Astrocyte (in vitro differentiated cells and primary cell): ENCODE results near the gene SRM. TPM values are rescaled to one million over a fixed set of nuclear protein-coding genes. Genes with fewer than 3 reads are reported as not detected.

Experiments used
- DNase-seq: peaks from one replicate; pipeline ENCODE4 v3.0.0-alpha.2; 2010; ENCODE audit warnings: low read depth
- FAIRE-seq: peaks from 2 replicates; lab custom pipeline; 2011; peaks lifted over from hg19 to GRCh38; lab: Jason Lieb, UNC
- H2AFZ ChIP-seq: 2 replicates; pipeline ENCODE4 v1.6.0; 2012; ENCODE audit warnings: low read depth, low read length, inconsistent platforms
- H3K27ac ChIP-seq: 2 replicates; pipeline ENCODE4 v1.5.1; 2011; ENCODE audit warnings: low read depth, low read length, inconsistent platforms
- H3K27me3 ChIP-seq: 2 replicates; pipeline ENCODE4 v1.6.0; 2011; ENCODE audit warnings: low read length, inconsistent platforms; ENCODE audit not compliant: insufficient read depth
- H3K36me3 ChIP-seq: 2 replicates; pipeline ENCODE4 v1.5.1; 2011; ENCODE audit warnings: low read length, inconsistent platforms; ENCODE audit not compliant: insufficient read depth
- H3K4me1 ChIP-seq: 2 replicates; pipeline ENCODE4 v1.5.1; 2011; ENCODE audit warnings: low read length, inconsistent platforms; ENCODE audit not compliant: insufficient read depth
- H3K4me2 ChIP-seq: 2 replicates; pipeline ENCODE4 v1.6.0; 2012; ENCODE audit warnings: low read length, inconsistent platforms
- H3K4me3 ChIP-seq: 2 replicates; pipeline ENCODE4 v1.5.1; 2011; ENCODE audit warnings: low read depth, mild to moderate bottlenecking, low read length, inconsistent platforms; ENCODE audit not compliant: insufficient read depth
- H3K79me2 ChIP-seq: 2 replicates; pipeline ENCODE4 v1.6.0; 2012; ENCODE audit warnings: mild to moderate bottlenecking, low read length, inconsistent platforms; ENCODE audit not compliant: insufficient read depth
- H3K9ac ChIP-seq: 2 replicates; pipeline ENCODE4 v1.6.0; 2012; ENCODE audit warnings: mild to moderate bottlenecking, low read length, inconsistent platforms
- H3K9me3 ChIP-seq: 2 replicates; pipeline ENCODE4 v1.5.1; 2012; ENCODE audit warnings: low read depth, mild to moderate bottlenecking, low read length, inconsistent platforms; ENCODE audit not compliant: insufficient read depth
- H4K20me1 ChIP-seq: 2 replicates; pipeline ENCODE4 v1.6.0; 2012; ENCODE audit warnings: low read length, inconsistent platforms; ENCODE audit not compliant: insufficient read depth
- H3K27ac Mint-ChIP-seq: one replicate; pipeline ENCODE4 v1.8.0; 2021; ENCODE audit warnings: mild to moderate bottlenecking, mixed read lengths; ENCODE audit not compliant: unreplicated experiment
- H3K27me3 Mint-ChIP-seq: one replicate; pipeline ENCODE4 v1.8.0; 2021; ENCODE audit warnings: low read depth, mixed read lengths; ENCODE audit not compliant: unreplicated experiment
- H3K36me3 Mint-ChIP-seq: one replicate; pipeline ENCODE4 v1.8.0; 2021; ENCODE audit warnings: low read depth, mixed read lengths; ENCODE audit not compliant: unreplicated experiment
- H3K4me1 Mint-ChIP-seq: one replicate; pipeline ENCODE4 v1.8.0; 2021; ENCODE audit warnings: low read depth, mixed read lengths; ENCODE audit not compliant: unreplicated experiment
- H3K4me3 Mint-ChIP-seq: one replicate; pipeline ENCODE4 v1.8.0; 2021; ENCODE audit warnings: mild to moderate bottlenecking, moderate library complexity, mixed read lengths; ENCODE audit not compliant: unreplicated experiment
- H3K9me3 Mint-ChIP-seq: one replicate; pipeline ENCODE4 v1.8.0; 2021; ENCODE audit warnings: mild to moderate bottlenecking, mixed read lengths; ENCODE audit not compliant: unreplicated experiment
- CTCF ChIP-seq: IDR thresholded peaks from 2 replicates; pipeline ENCODE4 v1.5.1; 2011; ENCODE audit warnings: low read depth, mild to moderate bottlenecking, inconsistent platforms, low read length, moderate library complexity; ENCODE audit not compliant: insufficient read depth
- EZH2 ChIP-seq: IDR thresholded peaks from 2 replicates; pipeline ENCODE4 v1.6.1; 2012; ENCODE audit warnings: mild to moderate bottlenecking, low read length, inconsistent platforms; ENCODE audit not compliant: insufficient read depth
- total RNA-seq: library from RNA; stranded (reverse); gene quantifications from 2 replicates; pipeline ENCODE4 v1.2.1, GENCODE V29; 2021

The SRM gene
- total RNA-seq, 1 donor from 2014 or later = 225 TPM

DNA sequence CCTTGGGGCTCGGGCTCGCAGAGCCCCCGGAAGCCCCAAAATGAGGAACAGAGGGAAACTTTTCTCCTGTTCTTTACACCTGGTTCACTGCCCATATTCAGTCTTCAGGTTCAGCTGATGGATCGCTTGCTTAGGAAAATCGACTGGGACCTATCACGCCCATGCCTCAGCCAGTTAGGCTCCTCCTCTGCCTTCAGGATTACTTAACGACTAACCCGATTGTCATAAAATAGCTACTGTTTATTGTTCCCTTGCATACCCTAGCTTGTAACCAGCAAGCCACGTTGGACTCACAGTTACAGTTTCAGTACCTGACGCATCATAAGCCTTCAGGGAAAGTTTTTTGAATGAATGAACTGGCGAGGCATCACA, 46.7 kb downstream of the SRM start:
- peaks cover 15% of the 10 kb centered on the region for H3K4me1 ChIP-seq
- peak overlapping the region; percentile 93 for H3K4me3 Mint-ChIP-seq
- peak overlapping the region; percentile 100 for H3K9ac ChIP-seq
- H3K36me3 ChIP-seq = peaks cover 25% of the 10 kb centered on the region
- peaks cover 52% of the 10 kb centered on the region for H3K79me2 ChIP-seq
- H3K9me3 Mint-ChIP-seq = no peaks in the 10 kb centered on the region
- peak overlapping the region; percentile 99 for H3K4me2 ChIP-seq
- peak overlapping the region; percentile 90 for H3K4me3 ChIP-seq
- H2AFZ ChIP-seq = peak overlapping the region; percentile 93
- peak overlapping the region; percentile 100 for H3K27ac ChIP-seq
- DNase-seq (peak; percentile 32), FAIRE-seq (no peak)
- TF ChIP-seq CTCF (no peak), EZH2 (no peak)
- peak overlapping the region; percentile 78 for H3K27ac Mint-ChIP-seq
- H3K4me1 Mint-ChIP-seq = peaks cover 11% of the 10 kb centered on the region
- H3K27me3 ChIP-seq = no peaks in the 10 kb centered on the region
- no peaks in the 10 kb centered on the region for H3K9me3 ChIP-seq
- H4K20me1 ChIP-seq = peaks cover 52% of the 10 kb centered on the region
- no peaks in the 10 kb centered on the region for H3K27me3 Mint-ChIP-seq
- peaks cover 10% of the 10 kb centered on the region for H3K36me3 Mint-ChIP-seq

GRCh38 chr1:11012260-11013159, 47.3 kb downstream of the SRM start, which contains the start of gene TARDBP:
Gene TARDBP (plus strand): TSS chr1:11012654. CDS start chr1:11013728, 1,074 bp downstream.
- TF ChIP-seq EZH2 (no peak), CTCF (no peak)
- H3K27ac ChIP-seq = peak within 1 kb of the TSS; percentile 100
- Mint-ChIP-seq H3K4me3 (peak within 1 kb of the TSS; percentile 93), H3K4me1 (peaks cover 11% of the 10 kb centered on the region), H3K27ac (peak within 1 kb of the TSS; percentile 99), H3K9me3 (no peaks in the 10 kb centered on the region), H3K27me3 (no peaks in the 10 kb centered on the region), H3K36me3 (peaks cover 10% of the 10 kb centered on the region)
- H3K4me3 ChIP-seq = peak within 1 kb of the TSS; percentile 90
- H3K9me3 ChIP-seq = no peaks in the 10 kb centered on the region
- peak; percentile 78 for DNase-seq
- FAIRE-seq = no peak
- H3K79me2 ChIP-seq = peaks cover 51% of the 10 kb centered on the region
- H4K20me1 ChIP-seq = peaks cover 48% of the 10 kb centered on the region
- H2AFZ ChIP-seq = peak within 1 kb of the TSS; percentile 93
- no peaks in the 10 kb centered on the region for H3K27me3 ChIP-seq
- peak within 1 kb of the TSS; percentile 99 for H3K4me2 ChIP-seq
- H3K4me1 ChIP-seq = peaks cover 15% of the 10 kb centered on the region
- peaks cover 25% of the 10 kb centered on the region for H3K36me3 ChIP-seq
- H3K9ac ChIP-seq = peak within 1 kb of the TSS; percentile 100

Other genes starting within 250 kb of the SRM start
- gene TARDBP, start 47.4 kb downstream of the SRM start, total RNA-seq = 140 and 148 TPM in 2 replicates
- gene MASP2, start 12.8 kb downstream of the SRM start, total RNA-seq = 0.73 and 0.77 TPM in 2 replicates
- gene EXOSC10, start 39.9 kb upstream of the SRM start, total RNA-seq = 53.4 and 56.8 TPM in 2 replicates
- 0.70 and 0.86 TPM in 2 replicates for gene ANGPTL7, start 129.3 kb upstream of the SRM start, total RNA-seq
- gene MTOR, start 202.5 kb upstream of the SRM start, total RNA-seq = 43.6 and 45.5 TPM in 2 replicates
- gene UBIAD1, start 213.2 kb upstream of the SRM start, total RNA-seq = 15.4 and 15.5 TPM in 2 replicates